Tongue (tissue), 2 donors: ENCODE data around the gene TAS2R8. TPM values are rescaled to one million over a fixed set of nuclear protein-coding genes. Genes with fewer than 3 reads are reported as not detected.
"Not testable (repeated sequence)": the region's sequence is repeated elsewhere in the genome, so short reads cannot be mapped to it uniquely, and the experiment has no call there.

Experiments used
- DNase-seq: peaks from one replicate; pipeline ENCODE4 v3.0.0-alpha.2; 2015
- total RNA-seq: library from RNA; depleted of rRNA; stranded (reverse); fragments of >200 nt; gene quantifications from one replicate; pipeline ENCODE4 v1.2.3, GENCODE V29; 2014

The TAS2R8 gene, protein sequence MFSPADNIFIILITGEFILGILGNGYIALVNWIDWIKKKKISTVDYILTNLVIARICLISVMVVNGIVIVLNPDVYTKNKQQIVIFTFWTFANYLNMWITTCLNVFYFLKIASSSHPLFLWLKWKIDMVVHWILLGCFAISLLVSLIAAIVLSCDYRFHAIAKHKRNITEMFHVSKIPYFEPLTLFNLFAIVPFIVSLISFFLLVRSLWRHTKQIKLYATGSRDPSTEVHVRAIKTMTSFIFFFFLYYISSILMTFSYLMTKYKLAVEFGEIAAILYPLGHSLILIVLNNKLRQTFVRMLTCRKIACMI
- not detected for total RNA-seq

GRCh38 chr12:10807186-10807585 is at the start of gene TAS2R8:
Gene TAS2R8 (minus strand): TSS chr12:10807286. CDS start chr12:10806980, 306 bp downstream.
- DNase-seq = no peak

DNA sequence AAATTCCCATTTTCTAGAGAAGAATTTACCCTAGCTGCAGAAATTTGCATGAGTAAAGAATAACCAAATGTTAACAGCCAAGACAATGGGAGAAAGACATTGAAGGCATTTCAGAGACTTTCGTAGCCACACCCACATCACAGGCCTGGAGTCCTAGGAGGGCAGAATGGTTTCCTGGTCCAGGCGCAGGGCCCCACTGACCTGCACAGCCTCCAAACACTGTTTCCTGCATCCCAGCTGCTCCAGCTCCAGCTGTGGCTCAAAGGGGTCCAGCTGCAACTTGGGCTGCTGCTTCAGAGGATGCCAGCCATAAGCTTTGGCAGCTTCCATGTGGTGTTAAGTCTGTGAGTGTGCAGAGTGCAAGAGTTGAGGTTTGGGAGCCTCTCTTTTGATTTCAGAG is 48.7 kb upstream of the TAS2R8 start:
- DNase-seq = no peak

- DNase-seq = no peak
These were observed 46.7 kb upstream of the TAS2R8 start for GRCh38 chr12:10853776-10854175.

DNA sequence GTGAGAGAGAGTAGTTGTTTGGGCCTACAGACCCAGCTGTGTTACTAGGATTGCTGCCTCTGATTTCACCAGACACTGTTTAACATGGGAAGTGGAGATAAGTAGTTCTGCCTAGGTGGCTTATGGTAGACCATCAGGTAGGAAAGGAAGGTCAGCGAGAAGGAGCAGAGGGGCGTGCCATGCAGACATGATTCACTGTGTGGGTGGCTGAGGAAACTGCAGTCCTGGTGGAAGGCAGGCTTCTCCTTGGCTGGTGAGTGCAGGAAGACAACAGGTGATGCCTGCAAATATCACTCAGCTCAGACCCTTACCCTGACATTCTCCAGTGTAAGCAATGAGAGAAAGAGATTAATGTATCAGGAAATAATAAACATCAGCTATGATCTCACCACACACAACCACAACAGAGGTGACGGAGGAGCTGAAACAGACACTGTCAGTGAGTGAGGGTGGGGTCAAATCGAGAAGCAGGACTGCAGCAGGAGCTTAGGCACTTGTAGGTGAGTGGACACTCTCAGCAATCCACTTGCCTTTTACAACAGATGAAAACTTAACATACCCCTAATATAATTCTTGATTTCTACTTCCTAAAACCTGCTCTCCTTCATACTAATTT is 44.3 kb upstream of the TAS2R8 start:
- DNase-seq = no peak

DNA sequence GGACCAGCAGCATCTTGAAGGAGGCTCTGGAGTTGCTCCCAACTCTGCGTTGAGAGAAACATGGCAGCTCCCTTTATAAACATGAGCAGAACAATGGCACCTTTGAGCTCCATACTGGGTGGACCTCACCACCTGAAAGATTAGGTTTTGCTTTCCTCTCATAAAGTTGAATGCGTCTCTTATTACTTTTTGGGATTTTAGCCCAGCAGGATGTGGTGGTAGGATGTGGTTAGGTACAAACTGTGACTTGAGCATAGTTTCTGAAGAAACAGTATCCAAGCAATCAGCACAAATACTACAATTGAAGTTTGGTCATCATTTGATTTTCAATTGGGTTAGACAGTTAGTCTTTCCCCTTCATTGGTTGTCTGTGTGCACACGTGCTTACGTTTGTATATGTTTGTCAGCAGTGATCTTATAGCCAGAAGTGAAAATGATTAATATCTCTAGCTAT is 42.4 kb upstream of the TAS2R8 start, which contains the start of gene PRR4:
PRR4 (minus strand) TSS at position 51 of the 454 bp plus-strand sequence; CDS start at position 13, 38 bp downstream.
- peak; percentile 5 for DNase-seq

- DNase-seq = peak; percentile 5
These were observed 40.7 kb upstream of the TAS2R8 start for GRCh38 chr12:10847744-10848143.

GRCh38 chr12:10842862-10843261 is 35.8 kb upstream of the TAS2R8 start:
- no peak for DNase-seq

DNA sequence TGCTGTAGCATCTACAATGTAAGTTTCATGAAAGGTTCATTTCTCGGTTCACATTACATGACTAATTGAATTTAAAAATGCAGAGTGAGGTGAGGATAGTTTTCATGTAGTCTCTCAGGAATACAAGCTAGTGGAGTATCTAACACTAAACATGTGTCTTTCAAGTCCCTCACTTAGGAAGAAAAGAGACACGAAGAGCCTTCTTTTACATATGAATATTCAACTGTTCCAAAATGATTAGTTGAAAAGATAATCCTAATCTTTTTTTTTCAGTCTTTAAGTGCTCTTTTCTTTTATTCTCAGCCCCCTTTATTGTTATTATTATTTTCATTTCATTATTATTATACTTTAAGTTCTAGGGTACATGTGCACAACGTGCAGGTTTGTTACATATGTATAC is 31.4 kb upstream of the TAS2R8 start:
- DNase-seq = no peak

- DNase-seq = no peak
These were observed 22.9 kb upstream of the TAS2R8 start for GRCh38 chr12:10829994-10830393.

DNA sequence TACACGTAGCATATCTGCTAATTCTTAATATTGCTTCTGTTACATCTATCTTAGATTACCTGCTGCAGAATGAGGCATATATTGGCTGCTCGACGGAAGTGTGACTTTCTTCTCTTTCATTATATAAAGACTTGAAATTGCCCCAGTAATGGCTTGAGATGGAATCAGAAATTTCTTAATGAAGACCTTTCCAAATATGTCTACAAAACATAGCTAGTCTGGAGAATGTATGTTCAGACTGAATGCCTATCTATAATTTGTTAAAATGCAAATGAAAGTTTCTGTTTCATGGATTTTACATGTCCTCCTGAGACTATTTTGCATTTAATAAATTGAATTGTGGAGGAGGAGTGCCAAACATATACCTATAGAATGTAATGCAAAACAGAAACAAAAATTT is 19.2 kb upstream of the TAS2R8 start, which contains the start of gene TAS2R10:
TAS2R10 (minus strand) TSS at position 101 of the 400 bp plus-strand sequence; CDS start at position 12, 89 bp downstream.
- DNase-seq = no peak

GRCh38 chr12:10824957-10825356 is 17.9 kb upstream of the TAS2R8 start:
- DNase-seq = no peak

DNA sequence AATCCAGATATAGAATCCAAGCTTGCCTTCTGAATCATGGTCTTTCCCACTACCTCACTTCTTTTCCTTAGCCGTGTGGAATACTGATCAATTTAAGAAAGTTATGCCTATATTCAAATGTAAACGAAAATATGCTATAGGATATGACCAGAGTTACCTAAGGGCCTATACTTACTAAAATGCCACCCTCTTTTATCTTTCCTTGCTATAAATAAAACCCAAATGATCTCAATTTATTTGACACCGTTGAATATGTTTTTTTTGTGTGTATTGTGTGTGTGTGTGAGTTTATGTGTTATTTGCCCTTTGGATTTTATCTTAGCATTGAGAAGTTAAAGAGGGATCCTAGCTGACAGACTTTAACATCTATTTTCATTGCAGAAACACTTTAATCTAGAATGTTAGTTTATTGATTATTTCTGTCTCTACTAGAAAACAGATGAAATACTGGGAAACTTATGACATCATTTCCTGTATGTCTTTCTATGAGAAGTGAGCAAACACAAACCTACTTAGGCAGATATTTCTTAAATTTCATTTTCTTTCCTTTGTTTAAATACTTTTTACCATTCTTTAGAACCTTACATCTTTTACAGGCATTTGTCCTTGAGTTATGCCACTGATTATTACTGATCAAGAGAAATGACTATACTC is 4.9 kb upstream of the TAS2R8 start:
- DNase-seq = no peak

- no peak for DNase-seq
These were observed 3.0 kb upstream of the TAS2R8 start, which contains the start of gene TAS2R9 for GRCh38 chr12:10810068-10810467. Gene TAS2R9 (minus strand): TSS chr12:10810168. CDS start chr12:10810075, 93 bp downstream.

DNA sequence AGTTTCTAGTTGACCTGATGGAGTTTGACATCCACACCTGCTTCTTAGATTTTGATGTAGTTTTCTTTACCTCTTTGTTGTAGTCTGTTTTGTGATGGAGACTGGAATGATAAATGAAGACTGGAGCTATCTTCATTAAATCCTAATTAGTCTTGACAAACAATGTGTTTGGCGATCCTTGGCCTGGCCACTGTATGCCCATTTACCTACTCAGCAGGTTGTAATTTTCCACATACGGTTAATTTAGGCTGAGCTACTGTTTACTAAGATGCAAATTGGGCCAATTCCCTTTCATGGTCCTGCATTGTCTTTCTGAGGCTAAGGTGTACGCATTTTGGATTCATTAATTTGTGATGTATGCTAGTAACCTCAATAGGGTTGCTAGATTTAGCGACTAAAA is 4.5 kb downstream of the TAS2R8 start, which contains the start of gene TAS2R7:
TAS2R7 (minus strand) TSS at position 41 of the 400 bp plus-strand sequence. CDS start 57 bp downstream, outside the sequence.
- no peak for DNase-seq

DNA sequence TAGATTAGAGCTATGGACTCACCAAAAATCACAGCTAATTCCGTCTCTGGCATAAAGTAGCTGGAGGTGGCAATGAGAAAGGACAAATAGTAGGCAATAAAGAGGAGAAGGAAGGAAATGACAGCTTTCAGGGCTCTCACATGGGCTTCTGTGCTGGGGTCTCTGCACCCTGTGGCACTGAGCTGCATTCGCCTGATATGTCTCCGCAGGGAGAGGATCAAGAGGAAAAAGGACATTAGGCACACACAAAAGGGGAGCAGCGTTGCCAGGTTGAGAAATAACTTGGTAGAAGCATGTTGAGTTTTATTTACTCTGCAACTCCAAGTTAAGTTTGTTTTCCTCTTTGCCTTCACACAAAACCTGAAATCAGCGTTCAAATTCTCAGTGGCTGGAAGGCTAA is 5.3 kb downstream of the TAS2R8 start:
- DNase-seq = no peak

DNA sequence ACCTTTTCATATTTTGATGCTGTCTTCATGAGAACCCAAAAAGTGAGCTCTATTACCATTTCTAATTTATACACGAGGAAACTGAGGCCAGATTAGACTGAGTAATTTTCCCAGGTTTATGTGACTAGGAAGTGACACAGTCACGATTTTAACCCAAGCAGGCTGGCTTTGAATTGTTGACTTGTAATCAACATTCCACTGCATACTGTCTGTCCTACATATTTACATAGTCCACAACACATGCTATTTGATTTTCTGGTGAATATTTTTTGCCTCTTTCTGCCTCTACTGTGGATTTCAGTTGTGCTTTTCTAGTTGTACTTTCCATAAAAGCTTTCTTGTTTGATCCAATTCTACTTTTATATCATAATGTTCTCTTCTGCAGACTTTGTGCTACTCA is 12.9 kb downstream of the TAS2R8 start:
- DNase-seq = no peak

GRCh38 chr12:10791769-10792168 is 15.3 kb downstream of the TAS2R8 start:
- not testable (repeated sequence) for DNase-seq

DNA sequence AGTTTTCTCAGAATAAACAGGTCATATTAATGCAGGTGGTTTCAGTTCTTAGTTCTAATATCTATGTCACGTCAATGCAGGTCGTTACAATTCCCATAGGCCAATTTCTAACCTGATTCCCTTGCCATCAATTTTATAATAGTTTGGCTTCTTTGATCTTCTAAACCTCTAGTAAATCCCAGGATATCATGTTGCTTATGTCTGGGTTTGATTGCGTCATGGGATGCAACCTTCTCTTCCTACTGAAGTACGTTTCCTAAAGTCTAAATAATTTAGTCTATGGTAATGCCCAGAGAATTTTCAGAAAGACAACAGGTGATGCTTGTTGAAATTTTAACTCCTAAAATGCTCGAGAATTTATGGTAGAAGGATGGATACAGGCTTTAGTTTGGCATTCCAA is 23.8 kb downstream of the TAS2R8 start:
- no peak for DNase-seq

- DNase-seq = no peak
These were observed 28.0 kb downstream of the TAS2R8 start for GRCh38 chr12:10779103-10779502.

- peak; percentile 69 for DNase-seq
These were observed 35.9 kb downstream of the TAS2R8 start for GRCh38 chr12:10771132-10771733.

DNA sequence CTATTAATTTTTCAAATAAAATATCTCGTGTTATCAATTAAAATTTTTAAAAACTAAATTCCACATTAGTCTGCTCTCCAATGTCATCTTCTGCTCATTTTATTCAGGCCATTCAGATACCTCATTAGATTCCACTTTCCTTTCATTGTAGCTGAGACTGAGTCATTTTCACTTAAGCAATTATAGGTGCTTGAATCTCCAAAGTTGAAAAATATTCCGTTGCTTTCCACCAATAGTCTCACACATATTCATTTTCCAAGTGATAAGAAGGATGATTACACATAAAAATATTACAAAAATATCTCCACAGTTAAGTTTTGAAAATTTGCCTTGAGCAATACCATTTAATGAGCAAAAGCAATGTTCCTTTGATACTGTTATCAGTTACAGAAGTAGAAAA is 47.4 kb downstream of the TAS2R8 start:
- no peak for DNase-seq

GRCh38 chr12:10756194-10756593 is 50.9 kb downstream of the TAS2R8 start:
- no peak for DNase-seq
